ENCODE data around the gene RGSL1.

The RGSL1 gene

DNA sequence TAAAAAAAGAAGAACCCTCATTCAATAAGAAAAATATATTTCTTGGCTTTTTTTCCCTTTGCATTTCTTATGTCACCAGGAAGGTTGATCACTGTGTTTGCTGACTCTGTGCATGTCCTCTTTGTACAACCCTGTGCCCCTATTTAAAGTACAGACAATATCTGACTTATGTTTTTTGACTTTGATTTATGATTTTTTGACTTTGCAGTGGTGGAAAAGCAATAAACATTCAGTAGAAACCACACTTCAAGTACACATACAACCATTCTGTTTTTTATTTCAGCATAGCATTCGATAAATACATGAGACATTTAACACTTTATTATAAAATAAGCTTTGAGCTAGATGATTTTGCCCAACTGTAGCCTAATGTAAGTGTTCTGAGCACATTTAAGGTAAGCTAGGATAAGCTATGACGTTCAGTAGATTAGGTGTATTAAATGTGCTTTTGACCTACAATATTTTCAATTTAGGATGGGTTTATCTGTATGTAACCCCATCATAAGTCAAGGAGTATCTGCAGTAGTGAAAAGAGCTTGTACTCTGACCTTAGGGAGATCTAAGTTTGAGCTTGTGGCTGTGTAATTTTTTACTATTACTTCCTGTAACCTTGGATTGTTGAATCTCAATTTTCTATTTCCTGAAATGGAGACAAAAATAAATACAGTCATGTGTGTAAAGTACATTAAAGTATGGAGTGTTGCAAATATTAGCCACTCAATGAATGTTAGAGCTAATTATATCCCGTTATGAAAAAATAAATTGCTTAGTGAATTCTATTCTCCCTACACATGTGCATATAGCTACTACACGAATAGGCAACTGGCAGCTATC is 137.9 kb downstream of the RGSL1 start:
- no peak for DNase-seq (ENCODE audit: low read depth in 4 of 4, low spot score in 1 of 4)

- peak in 2 of 4 experiments; percentile 42 to 45 for DNase-seq (ENCODE audit: low read depth in 4 of 4, low spot score in 1 of 4)
Observed at GRCh38 chr1:182588500-182589396, 138.8 kb downstream of the RGSL1 start, which contains the start of gene RNASEL. TSS of gene RNASEL (minus strand) at chr1:182589256. CDS start at chr1:182586806, 2,450 bp downstream.

- no peak for DNase-seq (ENCODE audit: low read depth in 4 of 4, low spot score in 1 of 4)
Observed at GRCh38 chr1:182589520-182589919, 139.6 kb downstream of the RGSL1 start.

- no peak for DNase-seq (ENCODE audit: low read depth in 4 of 4, low spot score in 1 of 4)
Observed at GRCh38 chr1:182589931-182590330, 140.0 kb downstream of the RGSL1 start.

GRCh38 chr1:182595641-182596240 is 145.8 kb downstream of the RGSL1 start:
- peak in 2 of 4 experiments; percentile 42 to 47 for DNase-seq (ENCODE audit: low read depth in 4 of 4, low spot score in 1 of 4)

DNA sequence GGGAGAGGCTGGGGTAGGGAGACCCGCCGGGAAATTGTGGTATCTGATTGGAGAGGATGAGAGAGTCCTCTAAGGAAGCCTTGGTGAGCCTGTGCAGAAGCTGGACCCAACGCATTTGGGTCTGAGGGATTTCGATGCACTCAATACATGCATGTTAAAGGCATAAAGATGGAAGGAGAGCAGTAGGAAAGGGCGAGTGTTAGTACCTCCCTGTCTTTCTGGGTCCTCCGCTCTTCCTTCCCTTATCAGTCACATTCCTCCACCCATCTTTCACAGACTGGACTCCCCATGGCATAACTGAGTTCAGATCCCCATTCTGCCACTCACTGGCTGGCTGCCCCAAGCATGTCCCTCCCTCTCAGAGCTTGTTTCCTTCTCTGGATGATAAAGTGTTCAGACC is 147.0 kb downstream of the RGSL1 start:
- no peak for DNase-seq (ENCODE audit: low read depth in 4 of 4, low spot score in 1 of 4)

DNA sequence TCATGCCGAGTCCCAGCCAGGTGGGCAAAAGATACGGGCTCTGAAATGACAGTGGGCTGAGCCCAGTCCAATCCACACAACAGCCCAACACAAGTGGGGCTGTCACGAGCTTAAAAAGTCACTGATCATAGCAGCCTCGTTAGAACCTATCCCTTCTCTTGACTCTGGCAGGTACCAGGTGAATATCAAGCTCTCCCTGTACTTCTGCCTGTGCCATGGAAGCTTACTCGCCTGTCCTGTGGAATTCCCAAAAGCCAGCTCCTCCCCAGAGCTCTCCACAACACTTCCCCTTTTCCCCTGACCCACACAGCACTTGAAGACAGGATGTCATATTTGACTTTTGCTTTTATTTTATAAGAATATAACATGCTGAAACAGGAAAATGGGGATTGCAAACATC is 148.3 kb downstream of the RGSL1 start:
- no peak for DNase-seq (ENCODE audit: low read depth in 4 of 4, low spot score in 1 of 4)

DNA sequence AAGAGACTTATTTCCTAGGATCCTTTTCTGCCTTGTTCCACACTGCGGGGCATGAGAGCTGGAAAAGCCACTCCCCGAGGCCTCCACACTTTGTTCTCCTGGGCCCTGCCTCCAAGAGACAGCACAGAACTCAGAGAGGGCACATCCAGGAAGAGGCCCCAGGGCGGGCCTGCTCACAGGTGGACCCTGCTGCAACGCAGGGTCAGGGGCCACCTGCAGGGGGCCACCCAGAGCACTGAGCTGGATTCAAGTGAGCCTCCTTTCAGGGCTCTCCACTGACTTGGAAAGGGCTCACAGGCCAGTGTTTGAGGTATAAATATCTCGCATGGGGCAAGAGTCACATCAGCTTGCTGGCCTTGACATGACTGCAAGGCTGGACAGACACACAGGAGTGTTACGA is 149.4 kb downstream of the RGSL1 start:
- DNase-seq (ENCODE audit: low read depth in 4 of 4, low spot score in 1 of 4): no peak

DNA sequence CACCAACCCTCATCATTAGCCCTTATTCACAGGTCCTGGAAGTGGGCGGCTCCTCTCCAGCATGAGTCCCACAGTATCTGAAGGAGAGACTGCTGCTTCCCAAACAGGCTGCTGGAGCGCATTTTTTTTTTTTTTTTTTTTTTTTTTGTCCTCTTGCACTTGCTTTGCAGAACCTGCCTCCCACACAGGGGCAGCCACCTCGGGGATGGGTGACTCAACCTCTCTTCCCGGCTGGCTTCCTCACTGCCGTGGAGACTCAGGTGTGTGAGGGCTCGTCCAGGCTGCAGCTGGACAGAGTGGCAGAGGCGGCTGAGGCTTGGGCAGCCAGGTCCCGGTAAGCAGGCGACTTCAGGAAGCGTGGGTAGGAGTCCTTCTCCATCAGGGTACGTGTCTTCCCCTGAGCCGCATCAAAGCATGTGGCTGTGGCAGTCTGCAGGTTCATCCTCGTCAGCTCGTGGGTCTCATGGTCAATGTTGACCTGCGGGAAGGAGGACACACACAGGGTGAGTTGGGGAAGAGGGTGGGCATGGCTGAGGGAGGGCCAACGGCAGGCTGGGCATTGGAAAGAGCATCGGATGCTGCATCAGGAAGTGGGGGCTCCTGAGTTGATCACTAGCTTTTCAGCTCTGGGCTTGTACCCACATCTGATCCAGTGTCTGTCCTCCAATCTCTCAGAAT is 150.2 kb downstream of the RGSL1 start:
- no peak for DNase-seq (ENCODE audit: low read depth in 4 of 4, low spot score in 1 of 4)

- no peak for DNase-seq (ENCODE audit: low read depth in 4 of 4, low spot score in 1 of 4)
Observed at GRCh38 chr1:182600745-182601415, 150.9 kb downstream of the RGSL1 start.

- DNase-seq (ENCODE audit: low read depth in 4 of 4, low spot score in 1 of 4): peak in 3 of 4 experiments; percentile 42 to 72 (median 47)
Observed at GRCh38 chr1:182601416-182601786, 151.5 kb downstream of the RGSL1 start.

- no peak for DNase-seq (ENCODE audit: low read depth in 4 of 4, low spot score in 1 of 4)
Observed at GRCh38 chr1:182601913-182602312, 152.0 kb downstream of the RGSL1 start.

DNA sequence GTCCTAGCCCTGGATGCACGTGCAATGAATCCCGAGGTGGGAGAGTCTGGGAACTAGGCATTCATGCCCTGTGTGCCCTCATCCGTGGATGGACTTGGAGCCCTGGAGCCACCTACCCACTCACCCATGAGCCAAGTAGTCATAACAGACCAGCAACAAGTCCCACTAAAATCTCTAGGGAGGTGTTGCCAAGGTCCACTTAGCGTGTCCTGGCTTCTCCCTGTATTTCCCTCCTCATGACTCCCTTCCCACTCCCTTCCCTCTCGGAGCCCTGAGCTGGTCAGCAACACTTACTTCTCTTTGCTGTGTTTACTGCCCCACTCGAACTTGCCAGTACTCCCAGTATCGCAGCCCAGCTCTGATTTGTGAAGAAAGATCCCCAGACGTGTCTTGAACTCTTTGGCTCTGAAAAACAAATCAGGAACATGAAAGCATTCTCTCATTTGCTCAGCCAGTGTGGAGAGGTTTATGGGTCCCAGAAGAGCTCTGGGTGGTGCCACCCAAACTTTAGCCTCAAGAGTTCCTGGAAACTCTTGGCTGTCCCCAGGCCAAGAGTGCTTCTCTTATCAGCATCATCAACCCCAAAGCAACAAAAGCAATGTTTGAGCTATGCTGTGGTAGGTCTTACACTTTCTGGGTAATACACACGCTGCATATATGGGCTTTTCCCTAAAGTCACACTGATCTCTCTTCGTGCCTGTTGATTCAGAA is 153.1 kb downstream of the RGSL1 start:
- no peak for DNase-seq (ENCODE audit: low read depth in 4 of 4, low spot score in 1 of 4)

GRCh38 chr1:182603646-182604174 is 153.8 kb downstream of the RGSL1 start:
- DNase-seq (ENCODE audit: low read depth in 4 of 4, low spot score in 1 of 4): no peak

- peak; percentile 84 to 94 (median 90) for DNase-seq (ENCODE audit: low read depth in 4 of 4, low spot score in 1 of 4)
Observed at GRCh38 chr1:182604175-182605164, 154.5 kb downstream of the RGSL1 start, which contains the start of gene RGS16. TSS of gene RGS16 (minus strand) at chr1:182604389. CDS start at chr1:182604259, 130 bp downstream.

- no peak for DNase-seq (ENCODE audit: low read depth in 4 of 4, low spot score in 1 of 4)
Observed at GRCh38 chr1:182607566-182607965, 157.6 kb downstream of the RGSL1 start.

- no peak for DNase-seq (ENCODE audit: low read depth in 4 of 4, low spot score in 1 of 4)
Observed at GRCh38 chr1:182608236-182608635, 158.3 kb downstream of the RGSL1 start.

Measured in stimulated activated CD4-positive, alpha-beta T cell treated with anti-CD3 and anti-CD28 coated beads, Interleukin-1b, Interleukin-23, amount 100 ng/mL, for 24 hours (primary cell).